ENCODE data around the gene SLC16A10. TPM values are rescaled to one million over a fixed set of nuclear protein-coding genes. Genes with fewer than 3 reads are reported as not detected.

Gene SLC16A10
- total and polyA plus RNA-seq, 2 donors from 2014 or later, result 3.7 to 5.9 TPM

DNA sequence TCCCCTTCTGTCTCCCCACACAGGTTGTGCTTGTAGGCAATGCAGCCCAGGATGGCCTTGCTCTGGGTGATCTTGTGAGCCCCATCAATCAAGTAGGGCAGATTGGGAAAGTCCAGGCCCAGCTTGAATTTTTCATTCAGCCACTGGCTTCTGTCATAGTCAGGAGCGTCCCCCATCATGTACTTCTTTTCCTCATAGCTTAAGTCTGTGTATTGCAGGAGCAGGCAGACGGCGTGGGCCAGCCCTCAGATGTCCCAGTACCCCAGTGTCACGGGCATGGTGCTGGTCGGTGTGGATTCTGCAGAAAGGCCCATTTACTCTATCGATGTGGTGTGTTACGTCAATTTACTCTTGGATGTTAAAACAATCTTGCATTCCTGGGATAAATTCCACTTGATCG, 40.1 kb upstream of the SLC16A10 start:
- H3K36me3 ChIP-seq (ENCODE audit: control insufficient read depth in 2 of 3, insufficient read depth in 3 of 3, low read length in 3 of 3), result no peaks in the 10 kb centered on the region
- TF ChIP-seq, protein P1, sequence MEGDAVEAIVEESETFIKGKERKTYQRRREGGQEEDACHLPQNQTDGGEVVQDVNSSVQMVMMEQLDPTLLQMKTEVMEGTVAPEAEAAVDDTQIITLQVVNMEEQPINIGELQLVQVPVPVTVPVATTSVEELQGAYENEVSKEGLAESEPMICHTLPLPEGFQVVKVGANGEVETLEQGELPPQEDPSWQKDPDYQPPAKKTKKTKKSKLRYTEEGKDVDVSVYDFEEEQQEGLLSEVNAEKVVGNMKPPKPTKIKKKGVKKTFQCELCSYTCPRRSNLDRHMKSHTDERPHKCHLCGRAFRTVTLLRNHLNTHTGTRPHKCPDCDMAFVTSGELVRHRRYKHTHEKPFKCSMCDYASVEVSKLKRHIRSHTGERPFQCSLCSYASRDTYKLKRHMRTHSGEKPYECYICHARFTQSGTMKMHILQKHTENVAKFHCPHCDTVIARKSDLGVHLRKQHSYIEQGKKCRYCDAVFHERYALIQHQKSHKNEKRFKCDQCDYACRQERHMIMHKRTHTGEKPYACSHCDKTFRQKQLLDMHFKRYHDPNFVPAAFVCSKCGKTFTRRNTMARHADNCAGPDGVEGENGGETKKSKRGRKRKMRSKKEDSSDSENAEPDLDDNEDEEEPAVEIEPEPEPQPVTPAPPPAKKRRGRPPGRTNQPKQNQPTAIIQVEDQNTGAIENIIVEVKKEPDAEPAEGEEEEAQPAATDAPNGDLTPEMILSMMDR (IDR thresholded peaks at IDR 0.05; ENCODE audit: borderline replicate concordance, extremely low read depth, insufficient read depth), result no peak
- DNase-seq (no peak), FAIRE-seq (no peak)
- no peak overlapping the region for H3K9ac ChIP-seq (ENCODE audit: low read length in 3 of 3)
- intact Hi-C loops (cut with DNase I), result no loop called here
- H3K4me3 ChIP-seq (ENCODE audit: low read length in 3 of 3), result no peak overlapping the region
- H3K27me3 ChIP-seq (ENCODE audit: control insufficient read depth, insufficient read depth, low read length), result no peaks in the 10 kb centered on the region
- no peaks in the 10 kb centered on the region for H3K4me1 ChIP-seq (ENCODE audit: control insufficient read depth in 2 of 3, insufficient read depth in 2 of 3, low read depth in 1 of 3, low read length in 3 of 3)
- no peaks in the 10 kb centered on the region for H3K9me3 ChIP-seq (ENCODE audit: control insufficient read depth in 2 of 3, insufficient read depth in 1 of 3, low read length in 3 of 3)
- no peak overlapping the region for H3K27ac ChIP-seq (ENCODE audit: low read depth in 2 of 2, low read length in 2 of 2)

GRCh38 chr6:111050261-111051023, 36.9 kb upstream of the SLC16A10 start:
- Histone ChIP-seq H3K36me3 (ENCODE audit: control insufficient read depth in 2 of 3, insufficient read depth in 3 of 3, low read length in 3 of 3) (no peaks in the 10 kb centered on the region), H3K9ac (ENCODE audit: low read length in 3 of 3) (no peak overlapping the region), H3K27ac (ENCODE audit: low read depth in 2 of 2, low read length in 2 of 2) (no peak overlapping the region), H3K27me3 (ENCODE audit: control insufficient read depth, insufficient read depth, low read length) (no peaks in the 10 kb centered on the region), H3K4me1 (ENCODE audit: control insufficient read depth in 2 of 3, insufficient read depth in 2 of 3, low read depth in 1 of 3, low read length in 3 of 3) (no peaks in the 10 kb centered on the region), H3K4me3 (ENCODE audit: low read length in 3 of 3) (no peak overlapping the region), H3K9me3 (ENCODE audit: control insufficient read depth in 2 of 3, insufficient read depth in 1 of 3, low read length in 3 of 3) (no peaks in the 10 kb centered on the region)
- FAIRE-seq, result no peak
- TF ChIP-seq, protein P1 (IDR thresholded peaks at IDR 0.05; ENCODE audit: borderline replicate concordance, extremely low read depth, insufficient read depth), result no peak
- intact Hi-C loops (cut with DNase I), result no loop called here
- DNase-seq, result no peak

- Histone ChIP-seq H3K27me3 (ENCODE audit: control insufficient read depth, insufficient read depth, low read length) (no peaks in the 10 kb centered on the region), H3K9me3 (ENCODE audit: control insufficient read depth in 2 of 3, insufficient read depth in 1 of 3, low read length in 3 of 3) (no peaks in the 10 kb centered on the region), H3K9ac (ENCODE audit: low read length in 3 of 3) (no peak overlapping the region), H3K4me1 (ENCODE audit: control insufficient read depth in 2 of 3, insufficient read depth in 2 of 3, low read depth in 1 of 3, low read length in 3 of 3) (no peaks in the 10 kb centered on the region), H3K36me3 (ENCODE audit: control insufficient read depth in 2 of 3, insufficient read depth in 3 of 3, low read length in 3 of 3) (no peaks in the 10 kb centered on the region), H3K27ac (ENCODE audit: low read depth in 2 of 2, low read length in 2 of 2) (no peak overlapping the region), H3K4me3 (ENCODE audit: low read length in 3 of 3) (no peak overlapping the region)
- no peak for FAIRE-seq
- TF ChIP-seq, protein P1 (IDR thresholded peaks at IDR 0.05; ENCODE audit: borderline replicate concordance, extremely low read depth, insufficient read depth), result no peak
- no peak for DNase-seq
- intact Hi-C loops (cut with DNase I), result no loop called here
Measured at GRCh38 chr6:111052171-111052570, 35.1 kb upstream of the SLC16A10 start.
